OCI-LY1 (cell line): ENCODE measurements around the gene CLOCK.

ENCODE experiments used
- H2AFZ ChIP-seq: fragments of 200-600 bp; sonication (generic), shearing (Covaris generic); 2 replicates; pipeline ENCODE4 v1.6.0; 2014; ENCODE audit warnings: antibody characterized with exemption, mild to moderate bottlenecking, low read length
- H3F3A ChIP-seq: fragments of 200-600 bp; sonication (generic), shearing (Covaris generic); 2 replicates; pipeline ENCODE4 v1.6.0; 2014; ENCODE audit warnings: mild to moderate bottlenecking, antibody characterized with exemption, low read length, moderate library complexity; ENCODE audit not compliant: insufficient read depth
- H3K27ac ChIP-seq: fragments of 200-600 bp; sonication (generic); 2 replicates; pipeline ENCODE4 v1.5.1; 2014; ENCODE audit warnings: low read length, mixed run types, mild to moderate bottlenecking, low read depth; ENCODE audit not compliant: poor library complexity, severe bottlenecking
- H3K27me3 ChIP-seq: fragments of 200-600 bp; sonication (generic); 2 replicates; pipeline ENCODE4 v1.6.0; 2014; ENCODE audit warnings: antibody characterized with exemption, mild to moderate bottlenecking, low read length, moderate library complexity; ENCODE audit not compliant: insufficient read depth
- H3K36me3 ChIP-seq: fragments of 200-600 bp; sonication (generic); 2 replicates; pipeline ENCODE4 v1.6.1; 2014; ENCODE audit warnings: mild to moderate bottlenecking, antibody characterized with exemption, low read length, moderate library complexity, mixed read lengths; ENCODE audit not compliant: insufficient read depth
- H3K4me1 ChIP-seq: fragments of 200-600 bp; sonication (generic); 2 replicates; pipeline ENCODE4 v1.5.1; 2014; ENCODE audit warnings: mild to moderate bottlenecking, low read length, moderate library complexity; ENCODE audit not compliant: insufficient read depth, severe bottlenecking
- H3K4me2 ChIP-seq: fragments of 200-600 bp; sonication (generic), shearing (Covaris generic); 2 replicates; pipeline ENCODE4 v1.6.1; 2014; ENCODE audit warnings: low read length
- H3K4me3 ChIP-seq: fragments of 200-600 bp; sonication (generic); 2 replicates; pipeline ENCODE4 v1.5.1; 2014; ENCODE audit warnings: low read length, low read depth, mild to moderate bottlenecking, mixed read lengths; ENCODE audit not compliant: poor library complexity, severe bottlenecking
- H3K79me2 ChIP-seq: fragments of 200-600 bp; shearing (Covaris generic); 2 replicates; pipeline ENCODE4 v1.6.1; 2016; ENCODE audit warnings: mixed run types, low read length, mixed read lengths; ENCODE audit not compliant: insufficient read depth
- H3K9ac ChIP-seq: fragments of 200-600 bp; sonication (generic), shearing (Covaris generic); 2 replicates; pipeline ENCODE4 v1.6.1; 2014; ENCODE audit warnings: mild to moderate bottlenecking, low read length, mixed read lengths
- H3K9me2 ChIP-seq: fragments of 200-600 bp; sonication (generic), shearing (Covaris generic); 2 replicates; pipeline ENCODE4 v1.6.1; 2014; ENCODE audit warnings: low read depth, mild to moderate bottlenecking, low read length, mixed read lengths
- H3K9me3 ChIP-seq: fragments of 200-600 bp; shearing (Covaris generic); 2 replicates; pipeline ENCODE4 v1.6.1; 2014; ENCODE audit warnings: low read length, mixed read lengths
- H4K20me1 ChIP-seq: fragments of 200-600 bp; sonication (generic), shearing (Covaris generic); 2 replicates; pipeline ENCODE4 v1.6.0; 2016; ENCODE audit warnings: mild to moderate bottlenecking, low read length; ENCODE audit not compliant: insufficient read depth
- CTCF ChIP-seq: fragments of 200-600 bp; sonication (generic), shearing (Covaris generic); IDR thresholded peaks from 2 replicates; pipeline ENCODE4 v1.5.1; 2017; ENCODE audit warnings: mild to moderate bottlenecking, antibody characterized with exemption, low read length, moderate library complexity, mixed read lengths
- EZH2 ChIP-seq: fragments of 200-600 bp; sonication (generic), shearing (Covaris generic); IDR thresholded peaks from 2 replicates; pipeline ENCODE4 v1.8.0; 2017; ENCODE audit warnings: borderline replicate concordance, mixed run types, mild to moderate bottlenecking, antibody characterized with exemption, low read length, moderate library complexity, mixed read lengths

CLOCK gene

GRCh38 chr4:55546506-55546755 lies 278 bp downstream of the CLOCK start:
- Histone ChIP-seq H3K36me3 (no peaks in the 10 kb centered on the region), H3K27ac (no peak overlapping the region), H3F3A (no peaks in the 10 kb centered on the region), H3K4me1 (peaks cover 16% of the 10 kb centered on the region), H4K20me1 (no peaks in the 10 kb centered on the region), H3K4me2 (peak overlapping the region; percentile 90), H3K9me2 (no peaks in the 10 kb centered on the region), H3K79me2 (no peaks in the 10 kb centered on the region), H3K27me3 (0 out of 2 replicates have a peak, but pooled peaks cover 4% of the 10 kb centered on the region), H3K9me3 (no peaks in the 10 kb centered on the region), H3K4me3 (peak overlapping the region; percentile 74), H2AFZ (no peak overlapping the region), H3K9ac (peak overlapping the region; percentile 82)
- TF ChIP-seq EZH2 (no peak), CTCF (no peak)

GRCh38 chr4:55545641-55546505 lies 836 bp downstream of the CLOCK start:
- H3F3A ChIP-seq: no peaks in the 10 kb centered on the region
- H4K20me1 ChIP-seq: no peaks in the 10 kb centered on the region
- H3K79me2 ChIP-seq: no peaks in the 10 kb centered on the region
- H3K4me2 ChIP-seq: peak overlapping the region; percentile 86
- H3K9ac ChIP-seq: peak overlapping the region; percentile 82
- no peaks in the 10 kb centered on the region for H3K9me2 ChIP-seq
- H3K4me1 ChIP-seq: peaks cover 16% of the 10 kb centered on the region
- H3K4me3 ChIP-seq: peak overlapping the region; percentile 74
- no peak overlapping the region for H2AFZ ChIP-seq
- TF ChIP-seq EZH2 (no peak), CTCF (no peak)
- H3K27ac ChIP-seq: no peak overlapping the region
- H3K36me3 ChIP-seq: no peaks in the 10 kb centered on the region
- no peaks in the 10 kb centered on the region for H3K9me3 ChIP-seq
- H3K27me3 ChIP-seq: 0 out of 2 replicates have a peak, but pooled peaks cover 4% of the 10 kb centered on the region

- 0 out of 2 replicates have a peak, but pooled peaks cover 4% of the 10 kb centered on the region for H3K27me3 ChIP-seq
- peak overlapping the region; percentile 74 for H3K4me3 ChIP-seq
- no peaks in the 10 kb centered on the region for H3K9me2 ChIP-seq
- H3K79me2 ChIP-seq: no peaks in the 10 kb centered on the region
- TF ChIP-seq EZH2 (no peak), CTCF (no peak)
- H3K36me3 ChIP-seq: no peaks in the 10 kb centered on the region
- no peaks in the 10 kb centered on the region for H3F3A ChIP-seq
- H3K4me1 ChIP-seq: peaks cover 16% of the 10 kb centered on the region
- H3K27ac ChIP-seq: no peak overlapping the region
- peak overlapping the region; percentile 86 for H3K4me2 ChIP-seq
- H4K20me1 ChIP-seq: no peaks in the 10 kb centered on the region
- H3K9me3 ChIP-seq: no peaks in the 10 kb centered on the region
- no peak overlapping the region for H2AFZ ChIP-seq
- H3K9ac ChIP-seq: peak overlapping the region; percentile 82; the same call in 1 of the 2 replicates
Observed at GRCh38 chr4:55545151-55545550, 1.6 kb downstream of the CLOCK start.
